ENCODE measurements around the gene TRPM5.

GRCh38 chr11:2434008-2434407 is 10.3 kb downstream of the TRPM5 start:
- no peak for TF ChIP-seq CTCF (IDR thresholded peaks at IDR 0.05; ENCODE audit: low read depth, low read length, missing input control)
- no peak for TF ChIP-seq YY1 (IDR thresholded peaks at IDR 0.05)
- TF ChIP-seq MAX (IDR thresholded peaks at IDR 0.05): no peak
- no peak for TF ChIP-seq HNF4A (conservative IDR thresholded peaks at IDR 0.05)
- TF ChIP-seq HNF4G (IDR thresholded peaks at IDR 0.05): no peak
- TF ChIP-seq, protein P1, sequence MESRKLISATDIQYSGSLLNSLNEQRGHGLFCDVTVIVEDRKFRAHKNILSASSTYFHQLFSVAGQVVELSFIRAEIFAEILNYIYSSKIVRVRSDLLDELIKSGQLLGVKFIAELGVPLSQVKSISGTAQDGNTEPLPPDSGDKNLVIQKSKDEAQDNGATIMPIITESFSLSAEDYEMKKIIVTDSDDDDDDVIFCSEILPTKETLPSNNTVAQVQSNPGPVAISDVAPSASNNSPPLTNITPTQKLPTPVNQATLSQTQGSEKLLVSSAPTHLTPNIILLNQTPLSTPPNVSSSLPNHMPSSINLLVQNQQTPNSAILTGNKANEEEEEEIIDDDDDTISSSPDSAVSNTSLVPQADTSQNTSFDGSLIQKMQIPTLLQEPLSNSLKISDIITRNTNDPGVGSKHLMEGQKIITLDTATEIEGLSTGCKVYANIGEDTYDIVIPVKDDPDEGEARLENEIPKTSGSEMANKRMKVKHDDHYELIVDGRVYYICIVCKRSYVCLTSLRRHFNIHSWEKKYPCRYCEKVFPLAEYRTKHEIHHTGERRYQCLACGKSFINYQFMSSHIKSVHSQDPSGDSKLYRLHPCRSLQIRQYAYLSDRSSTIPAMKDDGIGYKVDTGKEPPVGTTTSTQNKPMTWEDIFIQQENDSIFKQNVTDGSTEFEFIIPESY (IDR thresholded peaks at IDR 0.05): no peak
- TF ChIP-seq RAD21 (IDR thresholded peaks at IDR 0.05): no peak
- TF ChIP-seq EGR1 (IDR thresholded peaks at IDR 0.05; ENCODE audit: low read depth in 2 of 2): no peak
- TF ChIP-seq, protein P2, sequence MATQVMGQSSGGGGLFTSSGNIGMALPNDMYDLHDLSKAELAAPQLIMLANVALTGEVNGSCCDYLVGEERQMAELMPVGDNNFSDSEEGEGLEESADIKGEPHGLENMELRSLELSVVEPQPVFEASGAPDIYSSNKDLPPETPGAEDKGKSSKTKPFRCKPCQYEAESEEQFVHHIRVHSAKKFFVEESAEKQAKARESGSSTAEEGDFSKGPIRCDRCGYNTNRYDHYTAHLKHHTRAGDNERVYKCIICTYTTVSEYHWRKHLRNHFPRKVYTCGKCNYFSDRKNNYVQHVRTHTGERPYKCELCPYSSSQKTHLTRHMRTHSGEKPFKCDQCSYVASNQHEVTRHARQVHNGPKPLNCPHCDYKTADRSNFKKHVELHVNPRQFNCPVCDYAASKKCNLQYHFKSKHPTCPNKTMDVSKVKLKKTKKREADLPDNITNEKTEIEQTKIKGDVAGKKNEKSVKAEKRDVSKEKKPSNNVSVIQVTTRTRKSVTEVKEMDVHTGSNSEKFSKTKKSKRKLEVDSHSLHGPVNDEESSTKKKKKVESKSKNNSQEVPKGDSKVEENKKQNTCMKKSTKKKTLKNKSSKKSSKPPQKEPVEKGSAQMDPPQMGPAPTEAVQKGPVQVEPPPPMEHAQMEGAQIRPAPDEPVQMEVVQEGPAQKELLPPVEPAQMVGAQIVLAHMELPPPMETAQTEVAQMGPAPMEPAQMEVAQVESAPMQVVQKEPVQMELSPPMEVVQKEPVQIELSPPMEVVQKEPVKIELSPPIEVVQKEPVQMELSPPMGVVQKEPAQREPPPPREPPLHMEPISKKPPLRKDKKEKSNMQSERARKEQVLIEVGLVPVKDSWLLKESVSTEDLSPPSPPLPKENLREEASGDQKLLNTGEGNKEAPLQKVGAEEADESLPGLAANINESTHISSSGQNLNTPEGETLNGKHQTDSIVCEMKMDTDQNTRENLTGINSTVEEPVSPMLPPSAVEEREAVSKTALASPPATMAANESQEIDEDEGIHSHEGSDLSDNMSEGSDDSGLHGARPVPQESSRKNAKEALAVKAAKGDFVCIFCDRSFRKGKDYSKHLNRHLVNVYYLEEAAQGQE (IDR thresholded peaks at IDR 0.05): no peak

Data from liver (tissue), 3 donors.